GM12872 (cell line): Measurements from ENCODE around the gene HOXA6.

Experiments
- TF ChIP-seq, protein P1 (sequence below): IDR thresholded peaks from 3 replicates; pipeline ENCODE4 v1.5.1; 2011; ENCODE audit warnings: low read depth, mild to moderate bottlenecking, low read length, moderate library complexity; ENCODE audit not compliant: insufficient read depth

The HOXA6 gene

DNA sequence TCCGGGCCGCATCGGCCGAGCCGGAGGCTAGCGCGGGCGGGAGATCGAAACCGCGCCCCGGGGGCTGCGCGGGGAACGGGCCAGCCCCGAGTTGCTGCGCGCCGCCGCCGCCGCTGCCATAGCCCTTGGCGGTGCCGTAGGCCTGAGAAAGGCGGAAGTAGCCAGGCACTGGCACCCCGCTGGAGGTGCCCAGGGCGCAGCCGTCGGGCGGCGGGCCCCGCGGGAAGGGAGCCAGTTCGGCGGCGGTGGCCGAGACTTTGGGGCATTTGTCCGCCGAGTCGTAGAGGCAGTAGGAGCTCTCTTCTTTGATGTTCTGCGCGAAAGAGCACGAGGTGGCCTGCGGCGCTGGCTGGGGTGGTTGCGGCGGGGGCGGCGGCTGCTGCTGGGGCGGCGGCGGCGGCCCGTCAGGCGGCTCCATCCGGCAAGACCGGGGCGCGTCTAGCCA, 26.0 kb upstream of the HOXA6 start:
- TF ChIP-seq, protein P1, sequence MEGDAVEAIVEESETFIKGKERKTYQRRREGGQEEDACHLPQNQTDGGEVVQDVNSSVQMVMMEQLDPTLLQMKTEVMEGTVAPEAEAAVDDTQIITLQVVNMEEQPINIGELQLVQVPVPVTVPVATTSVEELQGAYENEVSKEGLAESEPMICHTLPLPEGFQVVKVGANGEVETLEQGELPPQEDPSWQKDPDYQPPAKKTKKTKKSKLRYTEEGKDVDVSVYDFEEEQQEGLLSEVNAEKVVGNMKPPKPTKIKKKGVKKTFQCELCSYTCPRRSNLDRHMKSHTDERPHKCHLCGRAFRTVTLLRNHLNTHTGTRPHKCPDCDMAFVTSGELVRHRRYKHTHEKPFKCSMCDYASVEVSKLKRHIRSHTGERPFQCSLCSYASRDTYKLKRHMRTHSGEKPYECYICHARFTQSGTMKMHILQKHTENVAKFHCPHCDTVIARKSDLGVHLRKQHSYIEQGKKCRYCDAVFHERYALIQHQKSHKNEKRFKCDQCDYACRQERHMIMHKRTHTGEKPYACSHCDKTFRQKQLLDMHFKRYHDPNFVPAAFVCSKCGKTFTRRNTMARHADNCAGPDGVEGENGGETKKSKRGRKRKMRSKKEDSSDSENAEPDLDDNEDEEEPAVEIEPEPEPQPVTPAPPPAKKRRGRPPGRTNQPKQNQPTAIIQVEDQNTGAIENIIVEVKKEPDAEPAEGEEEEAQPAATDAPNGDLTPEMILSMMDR = no peak

DNA sequence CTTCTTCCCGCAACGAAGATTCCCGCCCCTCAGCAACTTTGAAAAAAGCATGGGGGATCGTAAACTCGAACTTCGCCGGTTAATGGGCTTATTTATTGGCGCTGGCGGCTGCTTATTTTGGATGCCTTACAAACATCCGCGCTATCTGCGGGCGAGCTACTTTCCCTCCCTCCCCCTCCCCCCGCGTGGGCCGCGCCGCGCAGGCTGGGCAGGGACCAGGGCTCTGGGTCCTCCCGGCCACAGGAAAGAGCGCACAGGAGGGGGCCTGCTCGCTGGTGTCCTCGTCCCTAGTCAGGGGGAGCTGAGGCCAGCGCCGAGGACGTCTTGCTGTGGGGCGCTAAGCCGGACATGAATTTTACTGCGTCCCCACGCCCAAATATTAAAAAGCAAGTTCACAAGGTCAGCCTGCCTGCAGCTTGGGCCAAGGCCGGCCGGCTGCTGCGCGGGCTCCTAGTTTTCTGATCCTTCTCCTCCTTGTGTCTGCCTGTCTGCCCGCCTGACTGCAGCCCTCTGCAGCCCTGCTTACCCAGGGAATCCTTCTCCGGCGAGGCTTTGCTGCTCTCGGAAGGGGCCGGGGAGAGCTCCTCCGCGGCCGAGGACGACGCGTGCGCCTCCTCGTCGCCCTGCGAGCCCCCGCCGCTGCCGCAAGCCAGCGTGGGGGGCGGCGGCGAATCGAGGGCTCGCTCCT, 25.4 kb upstream of the HOXA6 start:
- TF ChIP-seq, protein P1 = no peak

DNA sequence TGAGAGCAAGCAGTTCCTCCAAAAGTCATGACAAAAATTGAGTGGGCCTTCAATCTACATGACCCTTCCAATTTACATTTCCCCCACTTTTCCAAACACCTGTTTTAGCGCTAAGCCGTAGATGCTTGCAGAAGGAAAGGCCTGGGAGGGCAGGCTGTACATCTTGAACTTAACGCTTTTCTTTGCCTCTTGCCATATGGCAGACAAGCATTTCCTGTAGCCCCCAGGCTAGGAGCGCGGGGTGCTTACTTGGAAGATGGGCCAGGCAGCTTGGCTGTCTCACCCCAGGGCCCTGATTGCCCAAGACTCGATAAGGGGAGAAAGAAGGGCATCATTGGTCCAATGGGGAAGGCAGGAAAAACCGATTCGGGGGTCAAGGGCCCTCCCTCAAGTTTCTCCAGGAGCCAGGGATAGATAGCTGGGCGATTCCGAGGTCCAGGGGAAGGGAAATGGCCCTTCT, 24.8 kb upstream of the HOXA6 start:
- TF ChIP-seq, protein P1 = no peak

DNA sequence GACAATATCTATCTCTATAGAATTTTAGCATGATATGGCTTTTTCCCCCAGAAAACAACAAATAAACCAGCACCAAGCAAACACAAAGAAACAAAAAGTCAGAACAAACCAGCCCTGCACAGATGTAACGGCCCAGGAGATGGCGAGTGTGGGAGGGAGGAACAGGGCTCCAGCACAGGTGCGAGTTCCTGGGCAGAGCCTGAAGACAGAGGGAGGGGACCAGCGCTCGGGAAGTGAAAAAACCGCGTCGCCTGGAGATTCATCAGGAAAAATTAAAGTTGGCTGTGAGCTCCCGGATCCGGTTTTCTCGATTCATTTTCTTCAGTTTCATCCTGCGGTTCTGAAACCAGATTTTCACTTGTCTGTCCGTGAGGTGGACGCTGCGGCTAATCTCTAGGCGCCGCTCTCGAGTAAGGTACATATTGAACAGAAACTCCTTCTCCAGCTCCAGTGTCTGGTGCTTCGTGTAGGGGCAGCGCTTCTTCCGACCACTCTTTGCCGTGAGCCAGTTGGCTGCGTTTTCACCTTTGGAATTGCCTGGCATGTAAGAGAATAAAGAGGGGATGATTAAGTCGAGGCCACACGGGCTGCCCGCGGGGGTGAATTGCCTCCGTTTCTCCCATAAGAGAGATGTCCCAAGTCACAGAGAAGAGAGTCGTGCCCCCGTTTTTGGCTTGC, 24.2 kb upstream of the HOXA6 start:
- TF ChIP-seq, protein P1 = no peak

DNA sequence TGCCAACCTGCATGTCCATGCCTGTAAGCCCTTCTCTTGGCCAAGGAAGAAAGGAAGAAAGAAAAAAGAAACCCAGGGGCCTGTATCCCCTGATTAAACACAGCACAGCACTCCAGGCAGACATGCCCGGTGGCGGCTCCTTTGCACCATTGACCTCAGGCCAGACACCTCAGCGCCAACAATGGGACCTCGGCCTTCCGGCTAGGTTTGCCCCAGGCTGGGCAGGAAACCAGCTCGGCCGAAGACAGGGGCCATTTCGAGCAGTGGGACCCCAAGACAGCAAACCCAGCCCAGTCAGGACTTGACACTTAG, 23.7 kb upstream of the HOXA6 start:
- TF ChIP-seq, protein P1 = no peak

DNA sequence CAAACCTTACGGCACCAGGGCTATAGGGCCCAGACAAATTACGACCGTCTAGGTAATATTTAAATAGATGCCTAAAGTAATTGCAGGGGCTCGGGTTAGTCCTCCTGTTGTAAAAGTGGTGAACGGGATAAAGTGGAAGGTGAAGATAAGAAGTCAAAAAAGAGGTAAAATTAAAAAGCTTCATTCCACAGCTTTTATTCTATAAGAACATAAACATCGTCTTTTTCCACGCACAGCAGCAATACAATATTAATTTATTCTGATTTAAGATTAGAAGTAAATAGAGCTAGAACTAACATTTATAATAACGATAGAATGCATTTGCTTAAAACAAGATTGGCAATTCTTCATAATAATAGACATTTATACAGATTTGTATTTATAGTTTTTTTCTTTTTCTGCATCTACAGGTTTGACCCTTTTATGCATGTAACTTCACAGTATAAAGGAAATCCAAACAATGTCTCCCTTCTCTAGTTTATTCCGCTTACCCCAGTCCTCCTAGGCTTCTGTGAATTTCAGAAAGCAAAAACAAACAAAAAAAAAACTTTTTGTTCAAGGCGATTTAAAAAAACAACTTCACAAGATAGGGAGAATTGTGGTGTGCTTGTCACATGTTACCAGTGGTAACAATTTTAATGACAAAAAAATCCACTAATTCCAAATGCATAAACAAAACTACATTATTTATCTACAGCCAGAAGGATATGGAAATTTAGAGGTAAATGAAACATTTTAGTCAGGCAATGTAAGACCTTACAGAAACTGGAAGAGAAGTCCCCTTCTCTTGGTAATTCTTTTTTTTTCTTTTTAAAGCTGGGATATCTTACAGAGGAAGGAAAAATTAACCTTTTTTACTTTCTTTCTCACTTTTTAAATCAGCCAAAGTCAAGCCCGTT, 23.1 kb upstream of the HOXA6 start:
- TF ChIP-seq, protein P1 = no peak

DNA sequence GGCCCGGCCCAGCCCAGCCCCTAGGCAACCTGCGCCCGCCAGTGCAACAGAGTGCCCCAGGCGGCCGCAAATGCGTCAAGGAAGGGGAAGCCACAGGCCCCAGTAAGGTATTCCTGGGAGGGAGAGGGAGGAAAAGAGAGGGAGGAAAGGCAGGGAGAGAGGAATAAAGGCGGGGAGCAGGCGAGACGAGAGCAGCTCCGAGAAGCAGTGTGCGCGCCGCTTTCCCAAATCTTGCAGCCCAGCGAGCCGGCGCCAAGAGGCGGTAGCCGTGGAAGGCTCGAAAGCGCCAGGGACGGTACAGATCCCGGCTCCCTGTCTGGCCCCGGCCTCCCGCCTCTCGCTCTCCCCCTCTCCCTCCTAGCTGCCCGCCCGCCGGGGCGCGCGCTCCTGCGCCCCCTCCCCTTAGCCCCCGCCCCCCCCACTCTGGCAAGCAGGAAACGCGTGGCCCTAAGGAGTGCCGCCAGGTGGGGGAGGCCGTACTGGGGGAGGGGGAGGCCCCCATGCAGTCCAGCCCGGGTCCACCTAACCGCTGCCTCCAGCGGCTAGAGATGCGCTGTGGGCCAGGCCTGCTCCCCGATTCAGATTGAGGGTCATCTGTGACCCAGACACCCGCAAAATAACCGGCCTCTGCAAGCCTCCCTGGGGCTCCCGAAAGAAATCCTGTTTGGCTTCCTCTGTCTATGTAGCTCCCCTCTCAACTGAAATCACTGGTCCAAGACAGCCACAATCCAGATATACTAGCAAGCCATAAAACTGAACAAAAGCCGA, 22.3 kb upstream of the HOXA6 start:
- TF ChIP-seq, protein P1 = no peak
